HCT116 (cell line): ENCODE data around the gene FBLL1. TPM values are rescaled to one million over a fixed set of nuclear protein-coding genes. Genes with fewer than 3 reads are reported as not detected.

ENCODE experiments used
- ATAC-seq: fragments of 200-7000 bp; cut with Tn5 transposase; 2 replicates; pipeline ENCODE4 v1.9.1; 2020; ENCODE audit warnings: mild to moderate bottlenecking, moderate library complexity
- BruUV-seq: library from RNA; stranded (reverse); fragments of 400-500 nt; replicated peaks from 2 replicates; lab custom pipeline; 2021; lab: Mats Ljungman, UMichigan
- CTCF ChIA-PET: fragments of 300-600 bp; sonication (Branson Sonifier 250); formaldehyde crosslinking; loops from one replicate; lab custom pipeline; 2021; ENCODE audit warnings: antibody characterized with exemption; lab: Charles Lee
- POLR2A ChIA-PET: fragments of 300-600, 350-600 bp; sonication (Branson Sonifier 250); formaldehyde crosslinking; loops from one replicate; lab custom pipeline; 2021; ENCODE audit warnings: antibody characterized with exemption; lab: Charles Lee
- RAD21 ChIA-PET, 2 experiments: fragments of 300-600 bp; sonication (Branson Sonifier 250); formaldehyde crosslinking; loops; one replicate each; lab custom pipeline; 2023; ENCODE audit warnings: low total read pairs in 2 of 2; ENCODE audit not compliant: uncharacterized antibody in 2 of 2, unreplicated experiment in 2 of 2, low non-redundant PET in 1 of 2; lab: Charles Lee
- DNase-seq: peaks from one replicate; pipeline ENCODE4 v3.0.0-alpha.2; 2010; ENCODE audit warnings: low read depth, low spot score
- H2AFZ ChIP-seq: fragments of 200-600 bp; shearing (Covaris generic), sonication (generic); 2 replicates; pipeline ENCODE4 v1.6.1; 2017; ENCODE audit warnings: low read depth, mixed run types, mixed read lengths, antibody characterized with exemption, low read length; ENCODE audit not compliant: poor library complexity, severe bottlenecking
- H3K27ac ChIP-seq: 2 replicates; pipeline ENCODE4 v1.5.1; 2012; ENCODE audit warnings: low read depth, low read length
- H3K27me3 ChIP-seq: fragments of 200-600 bp; sonication (generic); 2 replicates; pipeline ENCODE4 v1.6.1; 2016; ENCODE audit warnings: mixed run types, low read length, mixed read lengths; ENCODE audit not compliant: insufficient read depth
- H3K36me3 ChIP-seq, 2 experiments: fragments of 200-500 bp in 1 of 2; fragments of 200-600 bp in 1 of 2; sonication (Bioruptor generic) in 1 of 2; sonication (generic) in 1 of 2; 2 replicates each; pipeline versions ENCODE4 v1.5.1 to v1.6.1; 2014 to 2016; ENCODE audit warnings: low read length in 2 of 2, inconsistent platforms in 1 of 2, mixed read lengths in 1 of 2, mixed run types in 1 of 2; ENCODE audit not compliant: insufficient read depth in 2 of 2, control insufficient read depth in 1 of 2
- H3K4me1 ChIP-seq, 2 experiments: fragments of 200-600 bp in 1 of 2; sonication (generic) in 1 of 2; 2 replicates each; pipeline versions ENCODE4 v1.5.1 to v1.6.1; 2012 to 2017; ENCODE audit warnings: low read length in 2 of 2, inconsistent platforms in 1 of 2, mild to moderate bottlenecking in 1 of 2, mixed read lengths in 1 of 2, mixed run types in 1 of 2, moderate library complexity in 1 of 2; ENCODE audit not compliant: insufficient read depth in 2 of 2, control insufficient read depth in 1 of 2
- H3K4me2 ChIP-seq: fragments of 200-600 bp; sonication (generic); 2 replicates; pipeline ENCODE4 v1.6.1; 2017; ENCODE audit warnings: mixed run types, low read length, mixed read lengths
- H3K4me3 ChIP-seq, 2 experiments: fragments of 200-600 bp in 1 of 2; sonication (generic) in 1 of 2; replicated peaks in 1 of 2; 2 replicates each; pipeline ENCODE4 v1.5.1; 2011 to 2016; ENCODE audit warnings: low read length in 2 of 2, control low read depth in 1 of 2, low read depth in 1 of 2, mild to moderate bottlenecking in 1 of 2, mixed read lengths in 1 of 2, mixed run types in 1 of 2
- H3K79me2 ChIP-seq: fragments of 200-600 bp; sonication (generic); 2 replicates; pipeline ENCODE4 v1.6.1; 2017; ENCODE audit warnings: mild to moderate bottlenecking, mixed run types, low read length, moderate library complexity, mixed read lengths; ENCODE audit not compliant: insufficient read depth
- H3K9ac ChIP-seq: fragments of 200-600 bp; sonication (generic); 2 replicates; pipeline ENCODE4 v1.6.1; 2016; ENCODE audit warnings: low read length, mixed read lengths
- H3K9me2 ChIP-seq: fragments of 200-600 bp; sonication (generic), shearing (Covaris generic); 2 replicates; pipeline ENCODE4 v1.6.1; 2017; ENCODE audit warnings: mixed run types, mild to moderate bottlenecking, moderate library complexity; ENCODE audit not compliant: insufficient read depth
- H3K9me3 ChIP-seq, 2 experiments: fragments of 200-500 bp in 1 of 2; fragments of 200-600 bp in 1 of 2; sonication (Bioruptor generic) in 1 of 2; sonication (generic) in 1 of 2; 2 replicates each; pipeline ENCODE4 v1.6.1; 2014 to 2017; ENCODE audit warnings: low read length in 2 of 2, mixed read lengths in 2 of 2, inconsistent platforms in 1 of 2, low read depth in 1 of 2, mild to moderate bottlenecking in 1 of 2, mixed run types in 1 of 2, moderate library complexity in 1 of 2; ENCODE audit not compliant: control insufficient read depth in 1 of 2, insufficient read depth in 1 of 2
- H4K20me1 ChIP-seq: fragments of 200-600 bp; sonication (generic), shearing (Covaris generic); 2 replicates; pipeline ENCODE4 v1.6.1; 2017; ENCODE audit warnings: mixed run types, mild to moderate bottlenecking, moderate library complexity; ENCODE audit not compliant: insufficient read depth
- ATF3 ChIP-seq: IDR thresholded peaks from 2 replicates; pipeline ENCODE4 v1.6.1; 2012
- CBX3 ChIP-seq: IDR thresholded peaks from 2 replicates; pipeline ENCODE4 v1.6.1; 2012; ENCODE audit warnings: low read depth
- CEBPB ChIP-seq: IDR thresholded peaks from 2 replicates; pipeline ENCODE4 v1.6.1; 2012; ENCODE audit warnings: low read depth
- CTCF ChIP-seq, 3 experiments: fragments of 200-600 bp in 1 of 3; sonication (generic) in 1 of 3; IDR thresholded peaks in 2 of 3; conservative IDR thresholded peaks in 1 of 3; 2 replicates each; pipeline ENCODE4 v1.5.1; 2012 to 2017; ENCODE audit warnings: low read depth in 2 of 3, low read length in 2 of 3, antibody characterized with exemption in 1 of 3, borderline replicate concordance in 1 of 3, control low read depth in 1 of 3, mild to moderate bottlenecking in 1 of 3, mixed read lengths in 1 of 3, mixed run types in 1 of 3, moderate library complexity in 1 of 3; ENCODE audit not compliant: insufficient read depth in 1 of 3
- EGR1 ChIP-seq: IDR thresholded peaks from 2 replicates; pipeline ENCODE4 v1.6.1; 2012; ENCODE audit warnings: low read depth
- ELF1 ChIP-seq: IDR thresholded peaks from 2 replicates; pipeline ENCODE4 v1.6.1; 2012; ENCODE audit warnings: low read depth, borderline replicate concordance
- EZH2 ChIP-seq: fragments of 200-600 bp; sonication (generic); IDR thresholded peaks from 2 replicates; pipeline ENCODE4 v1.6.1; 2017; ENCODE audit warnings: antibody characterized with exemption, mixed run types
- EZH2phosphoT487 ChIP-seq: fragments of 200-600 bp; IDR thresholded peaks from 2 replicates; pipeline ENCODE4 v1.6.1; 2018; ENCODE audit warnings: antibody characterized with exemption, borderline replicate concordance
- FOSL1 ChIP-seq: IDR thresholded peaks from 2 replicates; pipeline ENCODE4 v1.6.1; 2012; ENCODE audit warnings: low read depth
- JUND ChIP-seq: IDR thresholded peaks from 2 replicates; pipeline ENCODE4 v1.6.1; 2012
- MAX ChIP-seq: IDR thresholded peaks from 2 replicates; pipeline ENCODE4 v1.6.1; 2012
- RAD21 ChIP-seq: IDR thresholded peaks from 2 replicates; pipeline ENCODE4 v1.6.1; 2012; ENCODE audit warnings: low read depth, mild to moderate bottlenecking
- SP1 ChIP-seq: IDR thresholded peaks from 2 replicates; pipeline ENCODE4 v1.6.1; 2012; ENCODE audit warnings: low read depth
- SRF ChIP-seq: IDR thresholded peaks from 2 replicates; pipeline ENCODE4 v1.6.1; 2012; ENCODE audit warnings: low read depth
- TCF7L2 ChIP-seq: IDR thresholded peaks from 2 replicates; pipeline ENCODE4 v1.7.0; 2011; ENCODE audit warnings: borderline replicate concordance, inconsistent platforms; ENCODE audit not compliant: insufficient read depth, insufficient read length; ENCODE audit errors: extremely low read depth
- YY1 ChIP-seq: IDR thresholded peaks from 2 replicates; pipeline ENCODE4 v1.6.1; 2011; ENCODE audit warnings: low read length, low read depth, moderate library complexity, mild to moderate bottlenecking; ENCODE audit not compliant: insufficient replicate concordance; ENCODE audit errors: extremely low read depth
- ZFX ChIP-seq: fragments of 450-650 bp; IDR thresholded peaks from 2 replicates; pipeline ENCODE4 v1.6.1; 2017
- intact Hi-C: fragments of 100-400 bp; cut with micrococcal nuclease; formaldehyde crosslinking; loops from 2 replicates; pipeline ENCODE4 v1.10.0; 2022
- total RNA-seq: library from RNA; stranded (reverse); gene quantifications from one replicate; pipeline ENCODE4 v1.2.1, GENCODE V29; 2021; ENCODE audit not compliant: unreplicated experiment
- TF ChIP-seq, protein P1 (sequence below): IDR thresholded peaks from 2 replicates; pipeline ENCODE4 v1.6.1; 2012; ENCODE audit warnings: low read depth
- TF ChIP-seq, protein P2 (sequence below): IDR thresholded peaks from 2 replicates; pipeline ENCODE4 v1.6.1; 2011; ENCODE audit warnings: mild to moderate bottlenecking, low read length, moderate library complexity; ENCODE audit not compliant: insufficient replicate concordance; ENCODE audit errors: extremely low read depth

Gene FBLL1
- total RNA-seq, 1 experiment from 2014 or later, result 0.15 TPM

DNA sequence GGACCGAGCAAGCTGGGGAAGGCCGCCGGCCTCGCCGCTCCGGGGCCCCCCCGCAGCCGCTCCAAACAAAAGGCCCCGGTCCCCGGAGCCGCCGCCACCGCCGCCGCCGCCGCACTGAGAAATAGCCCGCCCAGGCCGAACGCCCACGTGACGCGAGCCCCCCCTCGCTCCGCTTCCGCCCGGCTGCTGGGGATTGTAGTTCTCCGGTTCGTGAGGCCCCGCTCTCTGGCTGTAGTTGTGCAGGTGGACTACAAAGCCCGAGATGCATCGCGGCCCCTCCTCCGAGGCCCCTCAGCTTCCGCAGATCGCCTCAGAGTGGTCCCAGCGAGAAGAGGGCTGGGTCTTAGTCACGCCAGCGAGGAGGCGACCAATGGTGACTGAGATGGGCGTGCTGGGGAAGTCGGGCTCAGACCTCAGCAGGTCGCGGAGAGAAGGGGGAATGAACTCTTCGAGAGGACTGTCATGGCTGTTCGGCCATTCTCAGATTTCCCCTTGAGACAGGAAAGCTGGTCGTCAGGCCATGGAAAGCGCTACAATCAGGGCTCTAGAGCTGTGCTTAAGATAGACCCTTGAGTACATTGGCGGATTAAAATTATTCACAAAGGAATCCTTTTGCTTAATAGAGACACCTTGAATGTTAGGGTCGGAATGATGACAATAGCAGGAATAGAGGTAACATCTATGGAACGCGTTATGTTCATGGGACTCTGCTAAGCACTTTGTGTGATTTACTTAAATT is 50.6 kb downstream of the FBLL1 start:
- Histone ChIP-seq H3K27ac (peak overlapping the region; percentile 83), H4K20me1 (peaks cover 8% of the 10 kb centered on the region), H3K9me2 (no peaks in the 10 kb centered on the region), H3K36me3 (peaks cover 0 to 4% of the 10 kb centered on the region in 2 experiments; a peak in 2 of 4 replicates), H3K79me2 (peaks cover 43% of the 10 kb centered on the region), H3K9me3 (no peaks in the 10 kb centered on the region), H3K4me1 (peaks cover 10 to 28% of the 10 kb centered on the region in 2 experiments; a peak in 3 of 4 replicates), H3K9ac (peak overlapping the region; percentile 77), H3K27me3 (no peaks in the 10 kb centered on the region), H2AFZ (no peak overlapping the region), H3K4me2 (peak overlapping the region; percentile 98), H3K4me3 (peak overlapping the region; percentile 79 to 83)
- DNase-seq, result peak; percentile 97
- ATAC-seq, result peak; percentile 97
- ChIA-PET CTCF (no interaction called here), POLR2A (interaction anchor here (0.7 to 1.5 kb wide), 3 partner anchors 12 to 1004 kb away, joined by 3 to 4 read pairs (median 3); partner anchors contain the start of gene SPDL1), RAD21 (no interaction called here)
- intact Hi-C loops, result loop anchor here (10.0 kb wide), 1 partner anchor 275 kb away; no protein-coding TSS in a partner anchor
- BruUV-seq, result no TSS peak
- no peak for TF ChIP-seq CTCF (IDR thresholded peaks at IDR 0.05 in 2 of 3, conservative IDR thresholded peaks at IDR 0.05 in 1 of 3; ENCODE audit: borderline replicate concordance in 1 of 3, insufficient read depth in 1 of 3, low read depth in 2 of 3, low read length in 2 of 3)
- TF ChIP-seq, protein P1, sequence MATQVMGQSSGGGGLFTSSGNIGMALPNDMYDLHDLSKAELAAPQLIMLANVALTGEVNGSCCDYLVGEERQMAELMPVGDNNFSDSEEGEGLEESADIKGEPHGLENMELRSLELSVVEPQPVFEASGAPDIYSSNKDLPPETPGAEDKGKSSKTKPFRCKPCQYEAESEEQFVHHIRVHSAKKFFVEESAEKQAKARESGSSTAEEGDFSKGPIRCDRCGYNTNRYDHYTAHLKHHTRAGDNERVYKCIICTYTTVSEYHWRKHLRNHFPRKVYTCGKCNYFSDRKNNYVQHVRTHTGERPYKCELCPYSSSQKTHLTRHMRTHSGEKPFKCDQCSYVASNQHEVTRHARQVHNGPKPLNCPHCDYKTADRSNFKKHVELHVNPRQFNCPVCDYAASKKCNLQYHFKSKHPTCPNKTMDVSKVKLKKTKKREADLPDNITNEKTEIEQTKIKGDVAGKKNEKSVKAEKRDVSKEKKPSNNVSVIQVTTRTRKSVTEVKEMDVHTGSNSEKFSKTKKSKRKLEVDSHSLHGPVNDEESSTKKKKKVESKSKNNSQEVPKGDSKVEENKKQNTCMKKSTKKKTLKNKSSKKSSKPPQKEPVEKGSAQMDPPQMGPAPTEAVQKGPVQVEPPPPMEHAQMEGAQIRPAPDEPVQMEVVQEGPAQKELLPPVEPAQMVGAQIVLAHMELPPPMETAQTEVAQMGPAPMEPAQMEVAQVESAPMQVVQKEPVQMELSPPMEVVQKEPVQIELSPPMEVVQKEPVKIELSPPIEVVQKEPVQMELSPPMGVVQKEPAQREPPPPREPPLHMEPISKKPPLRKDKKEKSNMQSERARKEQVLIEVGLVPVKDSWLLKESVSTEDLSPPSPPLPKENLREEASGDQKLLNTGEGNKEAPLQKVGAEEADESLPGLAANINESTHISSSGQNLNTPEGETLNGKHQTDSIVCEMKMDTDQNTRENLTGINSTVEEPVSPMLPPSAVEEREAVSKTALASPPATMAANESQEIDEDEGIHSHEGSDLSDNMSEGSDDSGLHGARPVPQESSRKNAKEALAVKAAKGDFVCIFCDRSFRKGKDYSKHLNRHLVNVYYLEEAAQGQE, result no peak
- no peak for TF ChIP-seq RAD21
- no peak; the same call in 1 of the 2 replicates for TF ChIP-seq SRF
- peak; percentile 80 for TF ChIP-seq ZFX
- no peak for TF ChIP-seq EZH2phosphoT487
- TF ChIP-seq TCF7L2, result no peak
- peak; percentile 78 for TF ChIP-seq ELF1
- peak; percentile 92 for TF ChIP-seq SP1
- no peak for TF ChIP-seq FOSL1
- peak; percentile 80 for TF ChIP-seq MAX
- no peak for TF ChIP-seq JUND
- TF ChIP-seq EGR1, result peak; percentile 66
- TF ChIP-seq, protein P2, sequence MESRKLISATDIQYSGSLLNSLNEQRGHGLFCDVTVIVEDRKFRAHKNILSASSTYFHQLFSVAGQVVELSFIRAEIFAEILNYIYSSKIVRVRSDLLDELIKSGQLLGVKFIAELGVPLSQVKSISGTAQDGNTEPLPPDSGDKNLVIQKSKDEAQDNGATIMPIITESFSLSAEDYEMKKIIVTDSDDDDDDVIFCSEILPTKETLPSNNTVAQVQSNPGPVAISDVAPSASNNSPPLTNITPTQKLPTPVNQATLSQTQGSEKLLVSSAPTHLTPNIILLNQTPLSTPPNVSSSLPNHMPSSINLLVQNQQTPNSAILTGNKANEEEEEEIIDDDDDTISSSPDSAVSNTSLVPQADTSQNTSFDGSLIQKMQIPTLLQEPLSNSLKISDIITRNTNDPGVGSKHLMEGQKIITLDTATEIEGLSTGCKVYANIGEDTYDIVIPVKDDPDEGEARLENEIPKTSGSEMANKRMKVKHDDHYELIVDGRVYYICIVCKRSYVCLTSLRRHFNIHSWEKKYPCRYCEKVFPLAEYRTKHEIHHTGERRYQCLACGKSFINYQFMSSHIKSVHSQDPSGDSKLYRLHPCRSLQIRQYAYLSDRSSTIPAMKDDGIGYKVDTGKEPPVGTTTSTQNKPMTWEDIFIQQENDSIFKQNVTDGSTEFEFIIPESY, result peak; percentile 56
- TF ChIP-seq EZH2, result no peak
- peak; percentile 72 for TF ChIP-seq YY1
- TF ChIP-seq CEBPB, result no peak
- TF ChIP-seq CBX3, result peak; percentile 57; the same call in 1 of the 2 replicates
- TF ChIP-seq ATF3, result no peak
